Peyer's patch (tissue), 4 donors: ENCODE measurements around the gene SPATC1L.

Source experiments
- POLR2A ChIP-seq, 2 donors: fragments of 450-650 bp; IDR thresholded peaks; one replicate each; pipeline ENCODE4 v1.5.1; 2017; ENCODE audit warnings: antibody characterized with exemption in 2 of 2, mild to moderate bottlenecking in 2 of 2, moderate library complexity in 2 of 2
- TF ChIP-seq, protein P1 (sequence below), 6 experiments: fragments of 450-650 bp in 4 of 6; fragments of 200-600 bp in 2 of 6; sonication (generic) in 1 of 6; IDR thresholded peaks; one replicate each; pipeline ENCODE4 v1.5.1; 2017 to 2019; ENCODE audit warnings: antibody characterized with exemption in 6 of 6, mild to moderate bottlenecking in 3 of 6, moderate library complexity in 1 of 6

DNA sequence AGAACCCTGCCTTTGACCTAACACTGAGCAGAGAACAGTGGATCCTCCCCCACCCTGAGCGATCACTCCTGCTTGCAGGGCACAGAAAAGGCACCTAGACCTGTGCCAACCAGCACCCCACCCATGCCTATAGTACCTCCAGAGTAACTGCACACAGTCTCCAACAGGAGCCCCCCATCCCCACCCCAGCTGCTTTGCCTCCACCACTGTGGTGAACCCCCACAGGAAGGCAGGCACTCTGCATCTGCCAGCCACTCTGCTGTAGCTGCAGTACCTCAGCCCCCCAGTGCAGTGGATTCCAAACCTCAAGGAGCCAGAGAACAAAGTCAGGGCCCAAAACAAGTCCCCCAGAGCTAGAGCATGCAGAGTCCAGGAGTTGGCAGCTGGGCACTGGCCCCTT lies 10.7 kb downstream of the SPATC1L start:
- TF ChIP-seq, protein P1, sequence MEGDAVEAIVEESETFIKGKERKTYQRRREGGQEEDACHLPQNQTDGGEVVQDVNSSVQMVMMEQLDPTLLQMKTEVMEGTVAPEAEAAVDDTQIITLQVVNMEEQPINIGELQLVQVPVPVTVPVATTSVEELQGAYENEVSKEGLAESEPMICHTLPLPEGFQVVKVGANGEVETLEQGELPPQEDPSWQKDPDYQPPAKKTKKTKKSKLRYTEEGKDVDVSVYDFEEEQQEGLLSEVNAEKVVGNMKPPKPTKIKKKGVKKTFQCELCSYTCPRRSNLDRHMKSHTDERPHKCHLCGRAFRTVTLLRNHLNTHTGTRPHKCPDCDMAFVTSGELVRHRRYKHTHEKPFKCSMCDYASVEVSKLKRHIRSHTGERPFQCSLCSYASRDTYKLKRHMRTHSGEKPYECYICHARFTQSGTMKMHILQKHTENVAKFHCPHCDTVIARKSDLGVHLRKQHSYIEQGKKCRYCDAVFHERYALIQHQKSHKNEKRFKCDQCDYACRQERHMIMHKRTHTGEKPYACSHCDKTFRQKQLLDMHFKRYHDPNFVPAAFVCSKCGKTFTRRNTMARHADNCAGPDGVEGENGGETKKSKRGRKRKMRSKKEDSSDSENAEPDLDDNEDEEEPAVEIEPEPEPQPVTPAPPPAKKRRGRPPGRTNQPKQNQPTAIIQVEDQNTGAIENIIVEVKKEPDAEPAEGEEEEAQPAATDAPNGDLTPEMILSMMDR (IDR thresholded peaks at IDR 0.05), result no peak
- no peak for TF ChIP-seq POLR2A (IDR thresholded peaks at IDR 0.05)
